ENCODE data around the gene PDGFRB. TPM values are rescaled to one million over a fixed set of nuclear protein-coding genes. Genes with fewer than 3 reads are reported as not detected.

Gene PDGFRB
- total RNA-seq, 2 donors from 2014 or later: 62.9 to 68.3 TPM

DNA sequence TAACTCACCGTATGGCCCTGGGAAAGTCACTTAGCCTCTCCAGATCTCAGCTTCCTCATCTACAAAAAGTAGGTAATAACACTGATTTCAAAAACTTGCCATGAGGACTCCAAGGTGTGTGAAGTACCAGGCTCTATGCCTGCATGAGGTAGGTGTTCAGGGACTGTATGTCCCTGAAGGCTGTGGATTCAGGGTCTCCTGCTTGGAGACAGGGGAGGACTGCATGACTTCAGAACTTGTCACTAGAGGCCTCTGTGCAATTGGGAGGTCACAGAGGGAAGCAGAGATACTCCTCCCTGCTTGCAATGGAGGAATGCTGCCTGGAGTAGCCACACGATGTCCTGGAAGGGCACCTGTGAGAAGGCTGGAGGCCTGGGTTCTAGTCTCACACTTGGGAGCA is 2.2 kb downstream of the PDGFRB start:
- intact Hi-C loops (cut with DNase I): no loop called here
- no peak for ATAC-seq

GRCh38 chr5:150152636-150153462 is 2.8 kb downstream of the PDGFRB start:
- DNase-seq (no peak), ATAC-seq (no peak)
- intact Hi-C loops (cut with DNase I): no loop called here

More for the DNA sequence above, 2.2 kb downstream of the PDGFRB start:
- no peak for DNase-seq

DNA sequence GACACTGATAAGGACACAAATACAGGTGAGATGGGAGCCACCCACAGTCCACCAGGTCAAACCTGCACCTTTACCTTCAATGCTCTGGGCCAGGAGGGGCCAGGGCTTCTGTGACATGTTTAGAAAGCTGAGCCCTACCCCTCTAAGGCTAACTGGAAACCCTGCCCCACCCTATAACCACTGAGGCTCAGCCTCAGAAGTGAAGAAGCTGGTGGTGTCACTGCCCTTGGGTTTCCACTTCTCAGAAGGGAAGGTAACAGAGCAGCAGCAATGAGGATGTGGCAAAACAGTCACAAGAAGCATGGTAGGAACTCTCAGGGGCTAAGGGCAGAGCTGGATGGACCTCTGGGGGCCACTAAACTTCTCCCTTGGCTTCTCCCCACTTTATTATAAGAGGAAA is 6.0 kb downstream of the PDGFRB start:
- no peak for DNase-seq
- ATAC-seq: no peak
- intact Hi-C loops (cut with DNase I): no loop called here

GRCh38 chr5:150148117-150148927 is 7.3 kb downstream of the PDGFRB start:
- intact Hi-C loops (cut with DNase I): no loop called here
- no peak for DNase-seq

DNA sequence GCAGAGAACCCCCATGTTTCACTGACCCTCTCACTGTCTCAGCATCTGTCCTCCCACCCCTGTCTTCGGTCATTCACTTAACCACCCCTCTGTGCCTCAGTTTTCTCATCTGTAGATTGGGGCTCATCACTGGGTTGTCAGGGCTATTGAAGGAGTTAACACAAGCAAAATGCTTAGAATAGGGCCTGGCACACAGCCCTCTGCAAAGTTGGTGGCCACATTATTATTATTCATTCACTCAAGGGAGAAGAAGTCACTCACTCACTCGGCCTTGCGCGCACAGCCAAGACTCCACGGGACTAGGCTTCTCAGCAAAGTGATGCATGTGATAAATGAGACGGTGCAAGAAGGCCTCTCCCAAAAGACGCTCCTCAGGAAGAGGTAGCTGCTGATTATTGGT is 8.0 kb downstream of the PDGFRB start:
- intact Hi-C loops (cut with DNase I): no loop called here
- ATAC-seq: no peak
- no peak for DNase-seq

More at GRCh38 chr5:150148117-150148927, 7.3 kb downstream of the PDGFRB start:
- ATAC-seq: no peak

- DNase-seq: no peak
- ATAC-seq: no peak
- intact Hi-C loops (cut with DNase I): no loop called here
Measured at GRCh38 chr5:150146862-150147601, 8.6 kb downstream of the PDGFRB start.

GRCh38 chr5:150146235-150146634 is 9.4 kb downstream of the PDGFRB start:
- intact Hi-C loops (cut with DNase I): no loop called here
- ATAC-seq: no peak

GRCh38 chr5:150144879-150145278 is 10.8 kb downstream of the PDGFRB start:
- intact Hi-C loops (cut with DNase I): no loop called here
- no peak for DNase-seq
- ATAC-seq: no peak

More at GRCh38 chr5:150146235-150146634, 9.4 kb downstream of the PDGFRB start:
- DNase-seq: no peak

- DNase-seq: peak; percentile 75
- intact Hi-C loops (cut with DNase I): no loop called here
- peak; percentile 56 to 69 for ATAC-seq
Measured at GRCh38 chr5:150144246-150144801, 11.3 kb downstream of the PDGFRB start.

DNA sequence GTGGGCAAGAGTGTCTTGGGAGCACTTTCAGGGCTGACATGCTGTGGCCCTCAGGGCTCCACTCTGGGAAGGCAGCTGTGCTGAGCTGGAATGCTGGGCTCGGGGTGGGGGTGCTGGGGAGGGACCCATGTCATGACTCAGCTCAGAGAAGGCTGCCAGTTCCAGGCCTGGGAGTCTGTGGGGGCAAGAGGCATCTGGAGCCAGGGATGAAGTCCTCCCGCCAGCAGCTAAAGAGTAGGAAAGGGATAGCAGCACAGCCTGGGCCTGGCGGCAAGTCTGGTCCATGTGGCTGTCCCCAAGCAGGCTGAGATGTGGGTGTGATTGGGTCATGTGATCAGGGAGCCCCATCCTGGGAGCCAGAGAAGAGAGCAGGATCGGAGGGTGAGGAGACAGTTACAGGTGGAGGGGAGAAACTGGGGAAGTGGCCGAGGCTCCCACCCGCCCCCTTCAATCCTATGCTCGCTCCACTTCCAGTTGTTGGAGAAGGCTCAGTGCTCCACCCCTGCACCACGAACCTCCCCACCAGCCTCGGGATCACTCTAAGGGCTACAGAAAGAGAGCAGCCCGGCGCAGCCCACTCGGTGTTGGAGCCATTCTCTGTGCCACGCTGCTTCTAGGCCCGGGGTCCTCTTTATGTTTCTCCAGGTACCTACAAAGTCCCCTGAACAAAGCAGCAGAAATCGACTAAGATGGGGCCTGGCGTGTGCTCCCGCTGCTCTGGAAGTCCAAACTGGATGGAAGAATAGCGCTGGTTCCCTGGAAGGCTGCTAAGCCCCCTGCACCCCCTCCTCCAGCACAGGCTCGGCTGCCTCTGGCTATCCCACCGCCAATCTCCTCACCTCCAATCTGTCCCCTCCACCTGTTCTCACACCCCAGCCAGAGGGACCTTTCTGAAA is 12.0 kb downstream of the PDGFRB start:
- intact Hi-C loops (cut with DNase I): no loop called here
- DNase-seq (peak; percentile 83), ATAC-seq (peak; percentile 55 to 78)

DNA sequence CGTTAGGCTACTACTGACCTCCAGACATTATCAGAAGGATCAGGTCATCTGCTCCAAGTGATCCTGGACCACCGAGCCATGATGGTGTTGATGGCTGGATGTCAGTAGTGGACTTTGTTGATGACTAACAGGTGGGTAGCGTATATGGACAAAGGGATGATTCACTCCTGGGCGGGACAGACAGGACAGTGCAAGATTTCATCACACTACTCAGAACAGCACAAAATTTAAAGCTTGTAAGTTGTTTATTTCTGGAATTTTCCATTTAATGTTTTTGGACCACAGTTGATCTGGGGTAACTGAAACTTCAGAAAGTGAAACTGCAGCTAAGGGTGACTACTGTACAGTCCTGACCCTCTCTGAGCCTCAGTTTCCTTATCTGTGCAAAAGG is 12.7 kb downstream of the PDGFRB start:
- intact Hi-C loops (cut with DNase I): no loop called here
- DNase-seq (no peak), ATAC-seq (peak in 1 of 2 donors; percentile 64)

DNA sequence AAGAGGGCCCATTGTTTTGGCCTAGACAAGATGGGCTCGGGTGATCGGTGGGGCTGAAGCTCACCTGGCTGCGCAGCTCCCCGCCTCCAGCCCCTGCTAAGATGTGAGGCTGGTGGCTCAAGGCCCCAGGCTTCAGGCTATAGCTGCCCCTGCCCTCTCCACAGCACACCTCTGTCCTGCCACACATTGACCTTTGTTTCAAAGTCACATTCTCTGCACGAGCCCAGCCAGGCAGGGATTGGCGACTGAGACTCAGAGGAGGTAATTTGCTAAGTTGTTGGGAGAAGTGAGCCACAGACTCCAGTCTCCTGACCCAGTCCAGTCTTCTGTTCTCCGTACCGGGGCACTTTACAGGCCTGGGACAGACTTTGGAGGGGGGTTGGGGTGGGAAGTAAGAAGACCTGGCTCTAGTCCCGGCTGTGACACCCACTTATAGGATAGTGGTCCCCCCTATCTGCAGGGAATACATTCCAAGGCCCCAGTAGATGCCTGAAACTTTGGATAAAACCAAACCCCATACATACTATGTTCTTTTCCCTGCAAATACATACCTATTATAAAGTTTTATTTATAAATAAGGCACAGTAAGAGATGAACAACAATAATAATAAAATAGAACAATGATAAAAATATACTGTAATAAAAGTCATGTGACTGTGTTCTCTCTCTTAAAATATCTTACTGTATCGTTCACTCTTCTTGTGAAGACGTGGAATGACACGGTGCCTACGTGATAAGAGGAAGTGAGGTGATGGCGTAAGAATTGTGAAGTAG is 13.3 kb downstream of the PDGFRB start:
- intact Hi-C loops (cut with DNase I): no loop called here
- no peak for DNase-seq
- ATAC-seq: no peak

- ATAC-seq: no peak
- intact Hi-C loops (cut with DNase I): no loop called here
- no peak for DNase-seq
Measured at GRCh38 chr5:150141544-150142184, 14.0 kb downstream of the PDGFRB start.

GRCh38 chr5:150140830-150141229 is 14.8 kb downstream of the PDGFRB start:
- ATAC-seq: no peak

DNA sequence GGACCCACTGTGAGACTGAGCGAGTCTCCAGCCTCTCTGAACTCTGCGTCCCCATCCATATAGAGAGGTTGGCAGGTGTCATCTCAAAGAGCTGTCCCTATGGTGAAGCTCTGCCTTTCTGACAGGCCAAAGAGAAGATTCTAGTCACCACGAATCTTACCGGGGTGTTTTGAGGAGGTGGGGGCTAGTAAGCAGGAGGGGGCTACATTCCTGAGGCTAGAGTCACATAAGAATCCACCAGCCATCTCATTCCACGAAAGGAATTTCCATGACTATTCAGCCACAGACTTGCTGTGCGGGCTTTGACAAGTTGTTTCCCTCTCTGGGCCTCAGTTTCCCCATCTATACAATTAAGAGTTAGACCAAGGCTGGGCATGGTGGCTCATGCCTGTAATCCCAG is 16.3 kb downstream of the PDGFRB start:
- no peak for ATAC-seq
- DNase-seq: no peak
- intact Hi-C loops (cut with DNase I): loop anchor here in 1 of 2 donors (10.0 kb wide), 1 partner anchor 295 kb away; no protein-coding TSS in a partner anchor

More at GRCh38 chr5:150140830-150141229, 14.8 kb downstream of the PDGFRB start:
- no peak for DNase-seq
- intact Hi-C loops (cut with DNase I): no loop called here

- intact Hi-C loops (cut with DNase I): loop anchor here in 1 of 2 donors (10.0 kb wide), 1 partner anchor 296 kb away; no protein-coding TSS in a partner anchor
- ATAC-seq (peak; percentile 48 to 64), DNase-seq (peak; percentile 74)
Measured at GRCh38 chr5:150138551-150139265, 16.9 kb downstream of the PDGFRB start.

All from left cardiac atrium (tissue), 4 donors.